ENCODE measurements around the gene ZNF44.
A peak's percentile ranks its signal among the peaks of the same experiment; 100 is the strongest.

The ZNF44 gene

DNA sequence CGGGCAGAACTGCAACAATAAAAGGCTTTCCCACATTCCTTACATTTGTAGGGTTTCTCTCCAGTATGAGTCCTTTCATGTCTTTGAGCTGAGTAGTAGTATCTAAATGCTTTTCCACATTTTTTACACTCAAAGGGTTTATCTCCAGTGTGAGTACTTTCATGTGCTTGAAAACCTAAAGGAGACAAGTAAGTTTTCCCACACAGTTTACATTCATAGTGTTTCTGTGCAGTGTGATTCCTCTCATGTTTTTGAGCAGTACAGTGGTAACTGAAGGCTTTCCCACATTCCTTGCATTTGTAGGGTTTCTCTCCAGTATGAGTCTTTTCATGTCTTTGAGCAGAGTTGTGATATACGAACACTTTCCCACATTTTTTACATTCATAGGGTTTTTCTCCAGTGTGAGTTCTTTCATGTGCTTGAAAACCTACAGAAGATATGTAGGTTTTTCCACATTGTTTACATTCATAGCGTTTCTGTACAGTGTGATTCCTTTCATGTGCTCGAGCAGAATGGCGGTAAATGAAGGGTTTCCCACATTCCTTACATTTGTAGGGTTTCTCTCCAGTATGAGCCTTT lies 47.0 kb downstream of the ZNF44 start:
- H3K9me3 Mint-ChIP-seq = peaks cover 6% of the 10 kb centered on the region
- H3K4me1 Mint-ChIP-seq = no peaks in the 10 kb centered on the region

DNA sequence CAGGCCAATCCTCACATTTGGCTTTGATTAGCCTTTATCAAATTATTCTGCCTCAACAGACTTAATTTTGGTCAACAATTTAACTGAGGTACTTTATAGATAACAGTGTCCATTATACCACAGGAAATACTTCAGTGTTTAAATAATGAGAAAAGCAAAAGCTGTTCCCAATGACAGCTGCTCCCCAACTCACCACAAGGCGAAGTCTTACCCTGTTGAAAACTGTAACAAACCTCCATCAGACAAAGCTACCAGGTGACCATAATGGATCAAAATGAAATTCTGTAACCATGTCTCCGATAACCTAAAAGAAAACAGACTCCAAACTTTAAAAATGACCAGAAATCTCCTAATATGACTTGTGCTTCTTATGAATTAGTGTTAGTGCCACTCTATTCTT lies 50.3 kb downstream of the ZNF44 start:
- ATAC-seq (replicated peaks; ENCODE audit: extremely low read depth, poor library complexity, severe bottlenecking) (no peak), DNase-seq (ENCODE audit: low spot score in 2 of 2) (no peak)
- Mint-ChIP-seq H3K27ac (ENCODE audit: low read depth) (no peak overlapping the region), H3K27me3 (no peaks in the 10 kb centered on the region), H3K4me3 (no peak overlapping the region), H3K4me1 (no peaks in the 10 kb centered on the region), H3K36me3 (ENCODE audit: insufficient read depth) (peaks cover 2% of the 10 kb centered on the region), H3K9me3 (peaks cover 5% of the 10 kb centered on the region)

More for the DNA sequence above, 47.0 kb downstream of the ZNF44 start:
- DNase-seq (ENCODE audit: low spot score in 2 of 2) = no peak
- H3K4me3 Mint-ChIP-seq = no peak overlapping the region
- no peaks in the 10 kb centered on the region for H3K27me3 Mint-ChIP-seq
- ATAC-seq (replicated peaks; ENCODE audit: extremely low read depth, poor library complexity, severe bottlenecking) = no peak
- H3K36me3 Mint-ChIP-seq (ENCODE audit: insufficient read depth) = peaks cover 5% of the 10 kb centered on the region
- H3K27ac Mint-ChIP-seq (ENCODE audit: low read depth) = no peak overlapping the region

DNA sequence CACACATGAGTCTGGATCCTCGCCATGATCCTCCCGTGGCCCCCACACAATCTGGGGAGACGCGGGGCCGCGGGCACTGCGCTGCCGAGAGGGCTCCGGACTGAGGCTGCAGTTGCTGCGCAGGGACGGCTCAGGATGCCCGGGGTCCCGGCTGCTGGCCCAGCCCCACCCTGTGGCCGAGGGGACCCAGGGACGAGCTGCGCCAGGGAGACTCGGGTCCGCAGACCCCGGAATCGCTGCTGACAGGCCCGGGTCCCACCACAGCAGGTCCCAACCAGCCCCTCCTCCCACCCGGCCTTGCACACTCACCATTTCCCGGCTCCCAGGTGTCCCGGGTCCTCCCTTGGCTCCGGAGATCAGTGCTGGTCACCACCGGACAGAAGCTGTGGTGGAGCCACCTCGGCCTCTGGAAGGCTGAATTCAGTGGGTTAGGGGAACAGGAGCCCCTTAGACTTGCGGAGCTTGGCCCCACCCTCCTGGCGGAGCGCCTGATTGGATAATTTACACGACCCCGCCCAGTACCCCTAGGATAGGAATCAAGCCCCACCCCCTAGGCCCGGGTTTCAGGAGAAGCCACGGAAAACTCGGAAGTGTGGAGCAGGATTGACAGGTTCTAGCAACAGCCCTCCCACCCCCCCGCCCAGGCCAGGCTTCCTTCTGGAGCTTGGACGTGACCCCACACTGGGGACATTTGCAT lies 57.4 kb downstream of the ZNF44 start:
- Mint-ChIP-seq H3K27me3 (no peaks in the 10 kb centered on the region), H3K9me3 (peaks cover 5% of the 10 kb centered on the region), H3K36me3 (ENCODE audit: insufficient read depth) (peaks cover 1% of the 10 kb centered on the region), H3K4me3 (no peak overlapping the region), H3K4me1 (peaks cover 5% of the 10 kb centered on the region), H3K27ac (ENCODE audit: low read depth) (no peak overlapping the region)
- no peak for ATAC-seq (replicated peaks; ENCODE audit: extremely low read depth, poor library complexity, severe bottlenecking)
- DNase-seq (ENCODE audit: low spot score in 2 of 2) = no peak

DNA sequence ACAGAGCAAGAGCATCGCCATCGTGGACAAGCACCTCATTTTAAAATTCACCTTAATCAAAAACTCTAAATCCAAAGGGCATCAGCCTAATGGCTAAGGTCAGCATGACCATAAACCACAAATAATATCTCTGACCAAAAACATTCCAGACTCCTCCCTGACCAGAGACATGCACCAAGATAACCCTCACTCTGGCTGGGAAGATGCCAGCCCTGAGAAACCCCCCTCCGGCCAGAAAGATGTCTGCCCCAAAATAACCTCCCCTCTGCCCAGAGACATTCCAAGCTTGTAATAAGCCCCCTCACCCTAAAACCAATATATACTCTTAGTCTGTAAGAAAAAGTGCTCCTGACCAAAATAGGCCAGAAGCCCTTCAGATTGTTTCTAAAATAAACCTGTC lies 61.7 kb downstream of the ZNF44 start:
- H3K27ac Mint-ChIP-seq (ENCODE audit: low read depth) = no peak overlapping the region
- H3K27me3 Mint-ChIP-seq = no peaks in the 10 kb centered on the region
- peaks cover 4% of the 10 kb centered on the region for H3K36me3 Mint-ChIP-seq (ENCODE audit: insufficient read depth)
- H3K9me3 Mint-ChIP-seq = no peaks in the 10 kb centered on the region
- no peak overlapping the region for H3K4me3 Mint-ChIP-seq
- no peak for ATAC-seq (replicated peaks; ENCODE audit: extremely low read depth, poor library complexity, severe bottlenecking)
- DNase-seq (ENCODE audit: low spot score in 2 of 2) = no peak
- peaks cover 5% of the 10 kb centered on the region for H3K4me1 Mint-ChIP-seq

DNA sequence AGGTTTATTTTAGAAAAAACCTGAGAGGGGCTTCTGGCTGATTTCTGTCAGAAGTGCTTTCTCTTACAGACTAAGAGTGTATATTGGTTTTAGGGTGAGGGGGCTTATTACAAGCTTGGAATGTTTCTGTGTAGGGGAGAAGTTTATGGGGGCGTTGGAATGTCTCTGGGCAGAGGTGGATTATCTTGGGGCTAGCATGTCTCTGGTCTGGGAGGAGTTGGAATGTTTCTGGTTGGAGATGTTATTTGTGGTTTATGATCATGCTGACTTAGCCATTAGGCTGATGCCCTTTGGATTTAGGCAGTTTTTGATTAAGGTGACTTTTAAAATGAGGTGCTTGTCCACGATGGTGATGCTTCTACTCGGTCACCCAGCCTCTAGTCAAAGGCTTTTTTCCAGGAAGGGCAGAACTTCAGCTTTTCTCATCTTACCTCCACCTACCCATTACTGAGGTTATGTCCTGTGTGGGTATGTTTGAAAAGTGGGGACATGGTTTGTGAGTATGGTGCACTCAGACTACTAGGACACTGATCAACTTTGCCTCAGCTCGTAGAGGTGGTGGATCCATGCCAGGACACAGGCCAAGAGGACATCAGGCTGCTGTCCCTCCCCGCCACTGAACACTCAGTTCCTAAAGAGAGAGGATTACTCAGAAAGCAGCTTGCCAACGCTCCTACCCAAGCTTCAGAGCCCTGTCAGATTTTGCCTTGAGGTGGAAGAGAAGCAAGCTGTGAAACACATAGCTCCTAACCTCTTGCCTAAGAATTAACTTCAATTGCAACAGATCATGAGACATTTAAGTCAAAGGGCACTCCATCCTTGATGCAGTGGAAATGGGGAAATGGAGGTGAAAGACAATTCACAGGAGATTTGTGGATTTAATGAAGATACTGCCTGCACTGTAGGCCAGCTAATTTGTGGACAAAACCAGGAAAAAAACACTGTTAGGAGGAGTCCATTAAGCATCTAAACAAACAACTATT lies 63.6 kb downstream of the ZNF44 start:
- peaks cover 5% of the 10 kb centered on the region for H3K4me1 Mint-ChIP-seq
- H3K27ac Mint-ChIP-seq (ENCODE audit: low read depth) = peak overlapping the region; percentile 22
- H3K4me3 Mint-ChIP-seq = no peak overlapping the region
- ATAC-seq (replicated peaks; ENCODE audit: extremely low read depth, poor library complexity, severe bottlenecking) (no peak), DNase-seq (ENCODE audit: low spot score in 2 of 2) (no peak)
- no peaks in the 10 kb centered on the region for H3K9me3 Mint-ChIP-seq
- H3K27me3 Mint-ChIP-seq = no peaks in the 10 kb centered on the region
- peaks cover 4% of the 10 kb centered on the region for H3K36me3 Mint-ChIP-seq (ENCODE audit: insufficient read depth)

DNA sequence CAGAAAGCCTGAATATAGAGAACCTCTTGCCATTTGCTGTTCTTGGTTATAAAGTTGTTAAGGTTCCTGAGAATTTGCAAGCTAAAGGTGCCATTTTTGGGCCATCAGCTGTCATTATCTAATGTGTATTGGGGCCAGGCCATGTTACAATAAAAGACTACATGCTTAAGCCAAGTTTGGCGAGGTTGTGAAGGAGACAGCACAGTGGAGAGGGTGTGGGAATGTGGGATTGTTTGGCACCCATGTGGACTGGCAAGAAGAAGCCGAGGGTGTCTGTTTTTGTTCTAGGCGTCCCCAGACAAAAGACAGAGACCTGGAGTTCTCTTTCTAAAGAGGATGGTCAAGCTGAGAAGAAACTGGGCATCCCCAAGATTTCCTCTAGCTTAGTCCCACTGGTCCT lies 64.7 kb downstream of the ZNF44 start:
- Mint-ChIP-seq H3K4me3 (no peak overlapping the region), H3K27ac (ENCODE audit: low read depth) (no peak overlapping the region), H3K36me3 (ENCODE audit: insufficient read depth) (peaks cover 2% of the 10 kb centered on the region), H3K4me1 (peaks cover 5% of the 10 kb centered on the region), H3K9me3 (no peaks in the 10 kb centered on the region), H3K27me3 (no peaks in the 10 kb centered on the region)
- DNase-seq (ENCODE audit: low spot score in 2 of 2) (no peak), ATAC-seq (replicated peaks; ENCODE audit: extremely low read depth, poor library complexity, severe bottlenecking) (no peak)

DNA sequence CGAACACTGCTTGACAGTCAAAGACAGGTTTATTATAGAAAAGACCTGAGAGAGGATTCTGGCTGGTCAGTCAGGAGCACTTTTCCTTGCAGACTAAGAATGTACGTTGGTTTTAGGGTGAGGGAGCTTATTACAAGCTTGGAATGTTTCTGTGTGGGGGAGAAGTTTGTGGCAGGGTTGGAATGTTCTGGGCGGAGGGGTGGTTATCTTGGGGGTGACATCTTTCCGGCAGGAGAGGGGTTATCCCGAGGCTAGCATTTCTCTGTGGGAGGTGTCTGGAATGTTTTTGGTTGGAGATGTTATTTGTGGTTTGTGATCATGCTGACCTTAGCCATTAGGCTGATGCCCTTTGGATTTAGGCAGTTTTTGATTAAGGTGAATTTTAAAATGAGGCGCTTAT lies 70.0 kb downstream of the ZNF44 start:
- Mint-ChIP-seq H3K9me3 (no peaks in the 10 kb centered on the region), H3K4me1 (no peaks in the 10 kb centered on the region), H3K4me3 (no peak overlapping the region), H3K36me3 (ENCODE audit: insufficient read depth) (peaks cover 4% of the 10 kb centered on the region), H3K27ac (ENCODE audit: low read depth) (no peak overlapping the region), H3K27me3 (no peaks in the 10 kb centered on the region)
- ATAC-seq (replicated peaks; ENCODE audit: extremely low read depth, poor library complexity, severe bottlenecking) (no peak), DNase-seq (ENCODE audit: low spot score in 2 of 2) (no peak)

DNA sequence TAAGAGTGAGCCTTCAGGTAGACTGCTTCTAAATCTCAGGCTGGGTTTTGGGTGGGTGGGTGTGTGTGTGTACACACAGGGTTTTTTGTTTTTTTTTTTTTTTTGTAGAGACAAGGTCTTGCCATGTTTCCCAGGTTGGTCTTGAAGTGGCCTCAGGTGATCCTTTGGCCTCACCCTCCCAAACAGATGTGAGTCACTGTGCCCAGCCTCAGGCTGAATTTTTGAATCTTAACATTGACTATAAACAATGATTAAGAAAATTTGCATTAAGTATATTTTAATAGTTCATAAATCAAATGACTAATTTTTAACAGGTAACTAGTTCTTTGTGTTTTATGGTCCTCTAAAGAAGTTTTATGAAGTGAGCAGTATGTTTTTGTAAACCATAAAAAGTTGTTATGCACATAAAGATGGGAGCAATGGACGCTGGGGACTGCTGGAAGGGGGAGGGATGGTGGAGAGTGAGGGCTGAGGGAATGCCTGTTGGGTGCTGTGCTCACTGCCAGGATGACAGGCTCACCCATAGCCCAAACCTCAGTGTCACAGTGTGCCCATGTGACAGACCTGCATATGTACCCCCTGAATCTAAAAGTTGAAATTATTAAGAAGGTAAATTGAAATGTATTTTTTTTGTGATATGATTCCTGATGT lies 71.6 kb downstream of the ZNF44 start:
- no peaks in the 10 kb centered on the region for H3K4me1 Mint-ChIP-seq
- no peak overlapping the region for H3K27ac Mint-ChIP-seq (ENCODE audit: low read depth)
- no peak overlapping the region for H3K4me3 Mint-ChIP-seq
- no peaks in the 10 kb centered on the region for H3K27me3 Mint-ChIP-seq
- DNase-seq (ENCODE audit: low spot score in 2 of 2) (no peak), ATAC-seq (replicated peaks; ENCODE audit: extremely low read depth, poor library complexity, severe bottlenecking) (no peak)
- H3K36me3 Mint-ChIP-seq (ENCODE audit: insufficient read depth) = peaks cover 2% of the 10 kb centered on the region
- peaks cover 10% of the 10 kb centered on the region for H3K9me3 Mint-ChIP-seq

All from central memory CD8-positive, alpha-beta T cell (primary cell).